ENCODE measurements around the gene NCKAP5.

Gene NCKAP5

DNA sequence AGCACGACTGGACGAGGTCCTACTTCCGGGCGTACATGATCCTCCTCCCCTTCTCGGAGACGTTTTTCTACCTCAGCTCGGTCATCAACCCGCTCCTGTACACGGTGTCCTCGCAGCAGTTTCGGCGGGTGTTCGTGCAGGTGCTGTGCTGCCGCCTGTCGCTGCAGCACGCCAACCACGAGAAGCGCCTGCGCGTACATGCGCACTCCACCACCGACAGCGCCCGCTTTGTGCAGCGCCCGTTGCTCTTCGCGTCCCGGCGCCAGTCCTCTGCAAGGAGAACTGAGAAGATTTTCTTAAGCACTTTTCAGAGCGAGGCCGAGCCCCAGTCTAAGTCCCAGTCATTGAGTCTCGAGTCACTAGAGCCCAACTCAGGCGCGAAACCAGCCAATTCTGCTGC lies 923.1 kb downstream of the NCKAP5 start:
- DNase-seq = no peak

- no peak for DNase-seq
Measured at GRCh38 chr2:132642415-132642814, 925.8 kb downstream of the NCKAP5 start.

GRCh38 chr2:132641819-132642218 lies 926.4 kb downstream of the NCKAP5 start:
- DNase-seq = no peak

GRCh38 chr2:132640116-132640515 lies 928.1 kb downstream of the NCKAP5 start:
- no peak for DNase-seq

DNA sequence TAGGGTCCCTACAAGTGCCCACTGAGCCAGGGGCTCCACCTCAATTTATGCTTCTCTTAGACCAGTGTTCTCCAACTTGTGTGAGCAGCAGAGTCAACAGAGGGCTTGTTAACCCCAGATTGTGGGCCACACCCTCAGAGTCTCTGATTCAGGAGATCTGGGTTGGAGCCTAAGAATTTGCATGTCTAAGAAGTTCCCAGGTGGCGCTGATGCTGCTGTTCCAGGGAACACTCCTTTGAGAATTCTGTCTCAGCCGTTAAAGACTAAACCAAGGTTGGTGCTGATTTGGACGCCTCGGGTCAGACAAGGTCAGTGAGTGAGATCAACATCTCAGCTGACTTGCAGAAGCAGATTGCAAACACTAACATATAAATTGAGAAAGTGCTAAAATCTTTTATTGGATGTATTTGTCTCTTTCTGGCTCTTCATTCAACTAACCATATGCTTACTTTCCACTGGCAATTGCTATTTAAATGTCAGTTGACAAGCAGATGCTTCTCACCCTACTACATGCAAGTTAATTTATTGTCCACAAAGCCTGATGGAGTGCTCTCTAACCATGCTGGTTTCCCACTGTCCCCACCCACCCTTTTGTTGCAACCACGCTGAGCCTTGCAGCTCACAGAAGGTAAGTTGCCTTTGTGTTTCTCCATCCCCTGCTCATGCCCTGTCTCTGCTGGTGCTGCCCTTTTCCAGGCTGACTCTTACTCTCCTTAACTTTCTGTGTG lies 929.8 kb downstream of the NCKAP5 start:
- DNase-seq = no peak

- no peak for DNase-seq
Measured at GRCh38 chr2:132636346-132636745, 931.9 kb downstream of the NCKAP5 start.

- DNase-seq = no peak
Measured at GRCh38 chr2:132633635-132634034, 934.6 kb downstream of the NCKAP5 start.

DNA sequence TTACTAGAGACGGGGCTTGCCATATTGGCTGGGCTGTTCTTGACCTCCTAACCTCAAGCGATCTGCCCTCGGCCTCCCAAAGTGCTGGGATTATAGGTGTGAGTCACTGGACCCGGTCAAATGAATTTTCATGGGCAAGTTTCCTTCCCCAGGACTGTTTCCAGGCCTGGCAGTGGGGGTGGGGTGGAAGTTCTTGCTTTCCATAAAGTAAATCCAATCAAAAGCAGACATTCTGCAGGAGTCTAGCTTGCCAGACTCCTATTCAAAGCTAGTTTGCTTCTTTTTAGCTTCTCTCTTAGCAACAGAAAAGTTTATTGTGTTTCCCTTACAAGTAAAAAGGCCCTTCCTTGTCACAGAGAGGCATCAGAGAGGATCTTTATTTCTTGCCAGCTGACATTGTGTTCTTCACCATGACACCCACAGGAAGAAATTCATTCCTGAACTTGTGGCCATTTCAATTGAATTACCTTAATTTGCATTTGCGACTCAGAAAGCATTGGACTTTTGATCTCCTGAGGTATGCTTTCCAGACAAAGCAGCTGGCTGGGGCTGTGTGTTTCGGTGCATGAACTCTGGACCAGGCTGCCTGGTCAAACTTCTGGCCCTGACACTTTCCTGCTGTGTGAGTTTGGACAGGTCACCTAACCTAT lies 936.1 kb downstream of the NCKAP5 start:
- no peak for DNase-seq

DNA sequence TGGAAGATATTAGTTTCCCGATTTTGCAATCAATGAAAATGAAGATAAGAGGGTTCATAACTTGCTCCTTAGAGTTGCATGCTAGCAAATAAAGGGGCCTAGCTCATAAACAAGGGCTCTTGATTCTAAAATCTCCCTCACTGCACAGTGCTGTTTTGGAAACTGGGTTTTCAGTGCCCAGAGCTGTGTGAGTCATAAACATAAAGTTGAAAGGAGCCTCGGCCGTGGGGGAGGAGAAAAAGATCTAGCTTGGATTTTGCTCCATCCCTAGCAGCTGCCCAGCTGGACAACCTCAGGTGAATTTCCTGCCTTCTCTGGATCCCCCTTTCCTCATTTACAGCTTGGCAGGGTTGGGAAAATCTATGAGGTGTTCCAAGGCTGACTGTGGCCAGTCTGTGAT lies 940.7 kb downstream of the NCKAP5 start:
- DNase-seq = no peak

- DNase-seq = no peak
Measured at GRCh38 chr2:132623096-132623839, 945.0 kb downstream of the NCKAP5 start.

Measured in activated CD4-positive, alpha-beta T cell treated with anti-CD3 and anti-CD28 coated beads, Interleukin-2, amount 50 U/mL, for 4 hours (primary cell).